Fibroblast of lung (primary cell): ENCODE data around the gene SIPA1L3. TPM values are rescaled to one million over a fixed set of nuclear protein-coding genes. Genes with fewer than 3 reads are reported as not detected.

Source experiments
- DNase-seq, 2 donors: peaks; one replicate each; pipeline versions ENCODE4 v3.0.0 to v3.0.0-alpha.2; 2010; ENCODE audit warnings: low read depth in 2 of 2
- H2AFZ ChIP-seq: 2 replicates; pipeline ENCODE4 v1.5.1; 2012; ENCODE audit warnings: low read length, control low read depth, inconsistent platforms
- H3K27ac ChIP-seq: 2 replicates; pipeline ENCODE4 v1.5.1; 2011; ENCODE audit warnings: low read length, control low read depth; ENCODE audit not compliant: insufficient read depth
- H3K27me3 ChIP-seq: 2 replicates; pipeline ENCODE4 v1.5.1; 2011; ENCODE audit warnings: mild to moderate bottlenecking, low read length; ENCODE audit not compliant: control insufficient read depth, insufficient read depth
- H3K36me3 ChIP-seq: 2 replicates; pipeline ENCODE4 v1.5.1; 2011; ENCODE audit warnings: low read length; ENCODE audit not compliant: control insufficient read depth, insufficient read depth
- H3K4me1 ChIP-seq: 2 replicates; pipeline ENCODE4 v1.5.1; 2011; ENCODE audit warnings: low read length; ENCODE audit not compliant: control insufficient read depth, insufficient read depth; ENCODE audit errors: extremely low read depth
- H3K4me2 ChIP-seq: 2 replicates; pipeline ENCODE4 v1.5.1; 2011; ENCODE audit warnings: low read length, control low read depth; ENCODE audit not compliant: insufficient read depth; ENCODE audit errors: extremely low read depth
- H3K4me3 ChIP-seq, 4 experiments: fragments of 200-600 bp in 1 of 4; sonication (generic) in 1 of 4; replicated peaks in 1 of 4; 2 replicates each; pipeline ENCODE4 v1.5.1; 2011 to 2016; ENCODE audit warnings: low read length in 4 of 4, low read depth in 3 of 4, mild to moderate bottlenecking in 3 of 4, control low read depth in 2 of 4, inconsistent platforms in 1 of 4, mixed read lengths in 1 of 4; ENCODE audit not compliant: insufficient read depth in 1 of 4; ENCODE audit errors: control extremely low read depth in 1 of 4
- H3K79me2 ChIP-seq: 2 replicates; pipeline ENCODE4 v1.5.1; 2012; ENCODE audit warnings: mild to moderate bottlenecking, low read length, inconsistent platforms; ENCODE audit not compliant: control insufficient read depth, insufficient read depth
- H3K9ac ChIP-seq: 2 replicates; pipeline ENCODE4 v1.5.1; 2011; ENCODE audit warnings: mild to moderate bottlenecking, low read length, control low read depth; ENCODE audit not compliant: insufficient read depth
- H3K9me3 ChIP-seq: 2 replicates; pipeline ENCODE4 v1.5.1; 2012; ENCODE audit warnings: low read depth, low read length; ENCODE audit not compliant: control insufficient read depth, insufficient read depth
- H4K20me1 ChIP-seq: 2 replicates; pipeline ENCODE4 v1.5.1; 2011; ENCODE audit warnings: low read length; ENCODE audit not compliant: control insufficient read depth, insufficient read depth; ENCODE audit errors: extremely low read depth
- EZH2 ChIP-seq: IDR thresholded peaks from 2 replicates; pipeline ENCODE4 v1.5.1; 2012; ENCODE audit warnings: low read length, control low read depth, mild to moderate bottlenecking; ENCODE audit errors: missing control alignments
- polyA plus RNA-seq, 2 donors: library from polyadenylated mRNA; depleted of rRNA in 1 of 2; stranded (reverse) in 1 of 2; unstranded in 1 of 2; fragments of >200 nt; gene quantifications; 2 replicates each; pipeline ENCODE4 v1.2.1, GENCODE V29; 2011 to 2012; ENCODE audit warnings: missing spikeins in 1 of 2
- total RNA-seq: library from RNA; depleted of rRNA; stranded (reverse); fragments of >200 nt; gene quantifications from 2 replicates; pipeline ENCODE4 v1.2.1, GENCODE V29; 2014
- TF ChIP-seq, protein P1 (sequence below), 2 donors: IDR thresholded peaks in 1 of 2; conservative IDR thresholded peaks in 1 of 2; 1 replicate in 1 of 2; 2 replicates in 1 of 2; pipeline ENCODE4 v1.5.1; 2011 to 2012; ENCODE audit warnings: low read length in 2 of 2, control low read depth in 1 of 2, inconsistent platforms in 1 of 2, low read depth in 1 of 2, mild to moderate bottlenecking in 1 of 2

SIPA1L3 gene
- total and polyA plus RNA-seq, 2 donors (not counting 1 experiment from before 2014, with no cell fraction given) = 3.7 to 10.1 TPM

DNA sequence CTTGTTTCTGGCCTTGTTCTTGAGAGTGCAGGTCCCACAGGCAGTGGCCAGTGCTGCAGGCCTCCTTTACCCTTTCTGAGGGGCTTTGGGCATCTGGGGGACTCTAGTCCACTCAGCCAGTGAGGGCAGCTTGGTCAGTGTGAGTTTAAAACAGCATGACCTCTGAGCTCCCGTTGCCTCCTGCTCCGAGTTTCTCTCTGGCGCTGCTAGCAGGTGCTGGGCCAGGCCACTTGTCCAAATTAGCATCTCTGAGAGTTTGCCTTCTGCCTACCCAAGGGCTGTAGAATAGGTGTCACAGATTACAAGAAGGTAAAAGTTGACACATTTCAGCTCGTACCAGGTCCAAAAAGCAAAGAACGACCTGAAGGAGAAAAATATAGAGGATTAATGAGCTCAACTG is 105.9 kb downstream of the SIPA1L3 start:
- no peak for TF ChIP-seq EZH2
- TF ChIP-seq, protein P1, sequence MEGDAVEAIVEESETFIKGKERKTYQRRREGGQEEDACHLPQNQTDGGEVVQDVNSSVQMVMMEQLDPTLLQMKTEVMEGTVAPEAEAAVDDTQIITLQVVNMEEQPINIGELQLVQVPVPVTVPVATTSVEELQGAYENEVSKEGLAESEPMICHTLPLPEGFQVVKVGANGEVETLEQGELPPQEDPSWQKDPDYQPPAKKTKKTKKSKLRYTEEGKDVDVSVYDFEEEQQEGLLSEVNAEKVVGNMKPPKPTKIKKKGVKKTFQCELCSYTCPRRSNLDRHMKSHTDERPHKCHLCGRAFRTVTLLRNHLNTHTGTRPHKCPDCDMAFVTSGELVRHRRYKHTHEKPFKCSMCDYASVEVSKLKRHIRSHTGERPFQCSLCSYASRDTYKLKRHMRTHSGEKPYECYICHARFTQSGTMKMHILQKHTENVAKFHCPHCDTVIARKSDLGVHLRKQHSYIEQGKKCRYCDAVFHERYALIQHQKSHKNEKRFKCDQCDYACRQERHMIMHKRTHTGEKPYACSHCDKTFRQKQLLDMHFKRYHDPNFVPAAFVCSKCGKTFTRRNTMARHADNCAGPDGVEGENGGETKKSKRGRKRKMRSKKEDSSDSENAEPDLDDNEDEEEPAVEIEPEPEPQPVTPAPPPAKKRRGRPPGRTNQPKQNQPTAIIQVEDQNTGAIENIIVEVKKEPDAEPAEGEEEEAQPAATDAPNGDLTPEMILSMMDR (conservative IDR thresholded peaks at IDR 0.05 in 1 of 2, IDR thresholded peaks at IDR 0.05 in 1 of 2; ENCODE audit: low read depth in 1 of 2, low read length in 2 of 2) = no peak
- no peak for DNase-seq
- Histone ChIP-seq H3K79me2 (no peaks in the 10 kb centered on the region), H4K20me1 (no peaks in the 10 kb centered on the region), H3K27me3 (no peaks in the 10 kb centered on the region), H2AFZ (no peak overlapping the region), H3K9me3 (no peaks in the 10 kb centered on the region), H3K4me3 (no peak overlapping the region), H3K9ac (no peak overlapping the region), H3K4me1 (no peaks in the 10 kb centered on the region), H3K36me3 (no peaks in the 10 kb centered on the region), H3K27ac (no peak overlapping the region), H3K4me2 (no peak overlapping the region)

DNA sequence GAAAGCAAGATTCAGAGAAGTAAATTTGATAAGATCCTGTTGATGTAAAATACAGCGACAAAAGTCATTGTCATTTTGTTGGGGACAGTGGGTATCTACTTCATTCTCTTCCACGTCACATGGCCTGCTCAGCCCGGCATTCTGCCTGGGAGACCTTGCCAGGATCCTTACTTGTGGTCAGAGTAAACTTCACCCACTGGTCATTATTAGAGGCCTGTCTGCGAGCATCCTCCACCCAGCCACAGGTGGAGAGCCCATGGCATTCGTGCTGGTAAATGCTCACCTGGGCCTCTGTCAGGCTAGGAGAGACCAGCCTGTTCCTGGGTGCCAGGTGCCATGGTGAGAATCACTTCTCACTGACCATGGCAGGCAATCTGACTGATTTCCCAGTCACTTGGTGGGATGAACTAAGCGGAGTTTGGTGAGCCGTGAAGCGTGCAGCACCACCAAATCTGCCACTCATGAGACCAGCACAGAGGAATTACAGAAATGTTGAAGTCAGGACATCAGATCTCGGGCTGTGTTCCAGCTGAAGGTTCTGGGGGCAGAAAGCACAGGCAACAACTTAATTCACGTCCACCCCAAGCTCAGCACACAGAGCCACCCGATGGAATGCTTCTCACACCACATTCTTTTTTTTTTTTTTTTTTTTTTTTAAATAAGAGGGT is 107.0 kb downstream of the SIPA1L3 start:
- Histone ChIP-seq H3K4me2 (no peak overlapping the region), H3K4me3 (no peak overlapping the region), H2AFZ (no peak overlapping the region), H3K27me3 (no peaks in the 10 kb centered on the region), H3K27ac (no peak overlapping the region), H3K4me1 (no peaks in the 10 kb centered on the region), H3K9ac (no peak overlapping the region), H3K9me3 (no peaks in the 10 kb centered on the region), H3K36me3 (no peaks in the 10 kb centered on the region), H4K20me1 (no peaks in the 10 kb centered on the region), H3K79me2 (no peaks in the 10 kb centered on the region)
- peak in 1 of 2 donors; percentile 42 for DNase-seq
- TF ChIP-seq EZH2 = no peak
- TF ChIP-seq, protein P1 (conservative IDR thresholded peaks at IDR 0.05 in 1 of 2, IDR thresholded peaks at IDR 0.05 in 1 of 2; ENCODE audit: low read depth in 1 of 2, low read length in 2 of 2) = no peak

DNA sequence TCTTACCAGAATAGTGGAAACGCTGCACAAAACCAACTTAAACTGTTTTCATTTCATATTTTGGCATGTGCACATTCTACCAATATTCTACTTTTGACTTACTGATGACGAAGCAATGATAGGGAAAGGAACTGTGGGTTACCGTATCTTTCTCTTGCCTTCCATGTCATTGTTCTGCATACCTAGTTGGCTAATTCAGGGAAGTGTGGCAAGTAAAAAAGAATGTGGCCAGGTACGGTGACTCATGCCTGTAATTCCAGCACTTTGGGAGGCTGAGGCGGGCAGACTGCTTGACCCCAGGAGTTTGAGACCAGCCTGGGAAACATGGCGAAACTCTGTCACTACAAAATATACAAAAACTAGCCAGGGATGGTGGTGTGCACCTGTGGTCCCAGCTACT is 108.2 kb downstream of the SIPA1L3 start:
- TF ChIP-seq, protein P1 (conservative IDR thresholded peaks at IDR 0.05 in 1 of 2, IDR thresholded peaks at IDR 0.05 in 1 of 2; ENCODE audit: low read depth in 1 of 2, low read length in 2 of 2) = no peak
- no peak for TF ChIP-seq EZH2
- Histone ChIP-seq H2AFZ (no peak overlapping the region), H3K79me2 (no peaks in the 10 kb centered on the region), H4K20me1 (no peaks in the 10 kb centered on the region), H3K36me3 (no peaks in the 10 kb centered on the region), H3K4me3 (no peak overlapping the region), H3K27ac (no peak overlapping the region), H3K9me3 (no peaks in the 10 kb centered on the region), H3K9ac (no peak overlapping the region), H3K4me2 (no peak overlapping the region), H3K27me3 (no peaks in the 10 kb centered on the region), H3K4me1 (no peaks in the 10 kb centered on the region)
- no peak for DNase-seq
